Stimulated activated CD4-positive, alpha-beta T cell treated with anti-CD3 and anti-CD28 coated beads, Interleukin-12 subunit alpha, Interleukin-12 subunit beta, amount 100 ng/mL, for 4 hours (primary cell): ENCODE results near the gene UBE3C.
"Not testable (repeated sequence)": the region's sequence is repeated elsewhere in the genome, so short reads cannot be mapped to it uniquely, and the experiment has no call there.

Experiments
- DNase-seq: peaks from one replicate; pipeline ENCODE4 v3.0.0-alpha.2; 2020

UBE3C gene

GRCh38 chr7:157138424-157139110 is at the start of gene UBE3C:
UBE3C (plus strand) TSS chr7:157138926; CDS start chr7:157139273, 347 bp downstream.
- DNase-seq, result peak; percentile 90

DNA sequence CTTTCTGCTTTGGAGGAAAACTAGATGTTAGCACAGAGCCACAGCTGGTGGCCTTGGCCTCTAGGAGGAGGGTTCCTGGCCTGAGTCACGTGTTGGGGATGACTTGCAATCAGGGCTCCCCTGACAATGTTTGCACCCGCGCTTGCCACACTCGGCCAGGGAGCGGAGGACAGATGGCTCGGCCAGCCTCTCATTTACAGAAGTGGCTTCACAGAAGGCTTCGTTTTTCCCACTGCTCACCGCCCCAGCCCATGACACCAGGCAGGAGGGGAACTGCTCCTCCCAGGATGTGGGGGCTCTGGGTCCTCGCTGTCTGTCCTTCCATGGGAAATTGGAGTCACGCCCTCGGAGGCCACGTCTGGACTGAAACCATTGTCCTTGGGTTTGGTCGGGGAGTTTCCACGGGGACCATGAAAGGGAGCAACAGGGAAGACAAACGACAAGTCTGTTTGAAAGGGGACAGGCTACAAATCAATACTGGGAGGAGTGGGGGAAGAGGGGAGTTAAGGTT is 49.6 kb upstream of the UBE3C start:
- DNase-seq, result no peak

DNA sequence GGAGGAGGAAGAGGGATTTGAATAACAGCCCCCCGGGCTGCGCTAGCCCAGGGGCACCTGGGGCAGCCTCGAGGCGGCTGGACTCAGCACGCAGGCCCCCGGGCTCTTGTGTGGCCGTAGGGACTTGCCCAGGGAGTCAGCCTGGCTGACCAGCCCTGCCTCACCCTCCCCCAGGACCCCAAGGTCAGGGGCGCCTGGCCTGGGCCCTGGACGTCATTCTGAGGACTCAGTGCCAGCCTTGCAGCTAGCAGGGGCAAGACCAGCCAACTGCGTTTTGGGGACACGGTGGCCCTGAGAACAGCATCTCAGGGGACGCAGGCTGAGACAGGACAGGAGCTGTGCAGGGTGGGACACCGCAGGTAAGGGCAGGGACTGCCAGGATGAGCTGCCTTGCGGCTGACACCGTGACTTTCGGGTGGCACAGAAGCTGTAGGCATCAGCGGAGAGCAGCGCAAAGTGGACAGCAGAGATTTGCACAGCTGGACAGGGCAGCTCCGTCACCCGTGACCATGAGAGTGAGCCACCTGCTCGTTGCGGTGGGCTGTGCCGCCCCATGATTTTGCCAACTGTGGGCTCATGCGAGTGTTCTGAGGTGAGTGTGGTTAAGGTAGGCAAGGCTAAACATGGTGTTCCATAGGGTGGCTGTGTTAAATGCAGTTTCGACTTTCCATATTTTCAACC is 48.1 kb upstream of the UBE3C start:
- DNase-seq, result no peak

GRCh38 chr7:157096286-157097055 is 42.3 kb upstream of the UBE3C start:
- no peak for DNase-seq

- DNase-seq, result no peak
Observed at GRCh38 chr7:157097056-157097329, 41.7 kb upstream of the UBE3C start.

- no peak for DNase-seq
Observed at GRCh38 chr7:157097569-157097968, 41.2 kb upstream of the UBE3C start.

DNA sequence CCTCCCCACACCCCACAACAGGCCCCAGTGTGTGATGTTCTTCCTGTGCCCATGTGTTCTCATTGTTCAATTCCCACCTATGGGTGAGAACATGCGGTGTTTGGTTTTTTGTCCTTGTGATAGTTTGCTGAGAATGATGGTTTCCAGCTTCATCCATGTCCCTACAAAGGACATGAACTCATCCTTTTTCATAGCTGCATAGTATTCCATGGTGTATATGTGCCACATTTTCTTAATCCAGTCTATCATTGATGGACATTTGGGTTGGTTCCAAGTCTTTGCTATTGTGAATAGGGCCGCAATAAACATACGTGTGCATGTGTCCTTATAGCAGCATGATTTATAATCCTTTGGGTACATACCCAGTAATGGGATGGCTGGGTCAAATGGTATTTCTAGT is 38.7 kb upstream of the UBE3C start:
- DNase-seq, result not testable (repeated sequence)

- not testable (repeated sequence) for DNase-seq
Observed at GRCh38 chr7:157103641-157104040, 35.1 kb upstream of the UBE3C start.

- no peak for DNase-seq
Observed at GRCh38 chr7:157111311-157111710, 27.4 kb upstream of the UBE3C start.

DNA sequence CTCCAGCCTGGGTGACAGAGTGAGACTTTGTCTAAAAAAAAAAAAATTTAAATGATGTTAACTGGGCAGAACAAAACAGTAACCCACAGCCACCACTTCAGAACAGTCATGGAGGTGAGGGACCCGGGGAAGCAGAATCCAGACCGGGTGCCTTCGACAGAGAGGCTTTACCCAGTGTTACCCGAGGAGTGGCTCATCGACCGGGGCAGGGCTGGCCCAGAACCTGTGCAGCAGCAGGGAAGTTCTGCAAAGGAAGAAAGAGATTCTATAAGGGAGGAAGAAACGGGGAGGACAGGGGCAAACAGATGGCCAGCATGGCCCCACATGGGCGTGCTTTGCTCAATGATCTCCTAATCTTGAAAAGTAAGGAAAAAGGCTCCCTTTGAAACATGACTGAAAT is 26.0 kb upstream of the UBE3C start:
- no peak for DNase-seq

DNA sequence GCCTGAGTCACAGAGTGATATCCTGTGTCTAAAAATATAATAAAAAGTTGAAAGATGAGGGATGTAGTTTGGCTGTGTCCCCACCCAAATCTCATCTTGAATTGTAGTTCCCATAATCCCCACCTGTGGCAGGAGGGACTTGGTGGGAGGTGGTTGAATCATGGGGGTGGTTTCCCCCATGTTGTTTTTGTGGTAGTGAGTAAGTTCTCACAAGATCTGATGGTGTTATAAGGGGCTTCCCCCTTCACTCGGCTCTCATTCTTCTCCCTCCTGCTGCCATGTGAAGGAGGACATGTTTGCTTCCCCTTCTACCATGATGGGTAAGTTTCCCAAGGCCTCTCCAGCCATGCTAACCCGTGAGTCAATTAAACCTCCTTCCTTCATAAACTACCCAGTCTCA is 25.1 kb upstream of the UBE3C start:
- no peak for DNase-seq

- no peak for DNase-seq
Observed at GRCh38 chr7:157116762-157117161, 22.0 kb upstream of the UBE3C start.

DNA sequence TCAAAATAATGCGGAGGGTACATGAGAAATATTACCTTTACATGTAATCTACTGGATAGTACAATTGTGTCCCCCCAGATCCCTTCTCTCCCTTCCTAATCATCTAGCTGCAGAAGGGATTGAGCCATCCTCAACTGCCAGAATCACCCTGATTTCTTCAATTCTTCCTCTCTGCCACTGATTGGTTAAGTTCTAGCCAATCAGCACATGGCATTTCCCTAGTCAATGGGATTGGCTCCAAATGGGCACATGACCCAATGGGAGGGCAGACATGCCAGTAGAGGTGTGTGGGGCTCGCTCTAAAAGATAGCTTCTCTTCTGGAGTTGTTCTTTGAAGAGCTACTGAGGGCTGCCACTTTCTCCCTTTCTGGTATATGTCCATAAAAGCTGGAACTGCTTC is 20.9 kb upstream of the UBE3C start:
- DNase-seq, result no peak

GRCh38 chr7:157120181-157120580 is 18.5 kb upstream of the UBE3C start:
- no peak for DNase-seq

DNA sequence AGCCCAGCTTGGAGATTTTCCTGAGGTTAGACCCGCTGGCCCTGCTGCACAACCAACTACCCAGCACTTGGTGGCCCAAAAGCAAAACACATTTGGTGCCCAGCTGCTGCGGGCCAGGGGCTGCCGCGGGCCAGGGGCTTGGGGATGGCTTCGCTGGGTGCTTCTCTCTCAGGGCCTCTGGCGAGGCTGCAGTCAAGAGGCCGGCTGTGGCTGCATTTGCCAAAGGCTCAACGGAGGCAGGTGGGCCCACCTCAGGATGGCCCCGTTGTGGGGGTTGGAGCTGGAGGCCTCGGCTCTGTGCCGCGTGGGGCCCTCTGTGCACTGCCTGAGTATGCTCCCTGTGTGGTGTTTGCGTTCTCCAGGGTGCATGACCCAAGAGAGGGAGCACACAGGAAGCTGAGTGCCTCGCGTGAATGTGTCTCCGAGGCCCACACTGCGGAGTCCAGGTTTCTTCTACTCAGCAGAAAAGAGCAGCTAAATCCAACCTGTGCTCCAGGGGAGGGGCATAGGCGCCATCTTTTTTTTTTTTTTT is 17.5 kb upstream of the UBE3C start:
- no peak for DNase-seq

- no peak for DNase-seq
Observed at GRCh38 chr7:157122800-157123495, 15.8 kb upstream of the UBE3C start.

GRCh38 chr7:157124690-157125089 is 14.0 kb upstream of the UBE3C start:
- DNase-seq, result no peak

- no peak for DNase-seq
Observed at GRCh38 chr7:157125376-157126223, 13.1 kb upstream of the UBE3C start.

- DNase-seq, result no peak
Observed at GRCh38 chr7:157126921-157127320, 11.8 kb upstream of the UBE3C start.

DNA sequence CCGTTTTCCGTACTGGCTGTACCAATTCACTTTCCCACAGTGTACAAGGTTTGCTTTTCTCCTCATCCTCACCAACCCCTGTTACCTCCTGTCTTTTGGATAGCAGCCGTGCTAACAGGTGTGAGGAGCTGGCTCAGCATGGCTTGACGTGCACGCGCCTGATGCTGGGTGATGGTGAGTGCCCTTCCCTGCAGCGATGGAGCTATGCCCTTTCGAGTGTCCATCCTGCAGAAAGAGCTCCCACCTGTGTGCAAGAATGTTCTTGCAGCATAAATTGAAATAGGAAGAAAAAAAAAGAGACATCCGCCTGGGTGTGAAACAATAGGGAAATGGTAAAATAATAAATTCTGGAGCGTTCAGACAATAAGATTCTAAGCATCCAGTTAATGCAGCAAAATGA is 9.5 kb upstream of the UBE3C start:
- no peak for DNase-seq

GRCh38 chr7:157129907-157130460 is 8.7 kb upstream of the UBE3C start:
- no peak for DNase-seq

DNA sequence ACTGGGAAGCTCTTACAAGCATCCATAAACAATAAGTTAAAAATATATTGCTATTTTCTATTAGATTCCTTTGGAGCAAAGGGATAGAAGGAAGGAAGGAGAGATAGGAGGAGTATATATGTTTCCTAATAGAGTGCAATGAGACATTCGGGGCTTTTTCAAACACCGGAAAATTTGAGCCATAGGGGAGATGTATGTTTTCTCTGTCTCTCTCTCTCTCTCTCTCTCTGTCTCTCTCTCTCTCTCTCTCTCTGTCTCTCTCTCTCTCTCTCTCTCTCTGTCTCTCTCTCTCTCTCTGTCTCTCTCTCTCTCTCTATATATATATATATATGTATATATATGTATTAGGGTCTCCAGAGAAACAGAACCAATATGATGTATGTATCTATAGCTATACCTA is 7.9 kb upstream of the UBE3C start:
- not testable (repeated sequence) for DNase-seq
